T-helper 2 cell treated with Interferon-gamma antibody and Interleukin-4, amounts not matched to agents 5 μg/mL and 100 μg/mL, for 36 hours (primary cell): ENCODE results near the gene HOMEZ.
A peak's percentile ranks its signal among the peaks of the same experiment; 100 is the strongest.
"Not testable (repeated sequence)": the region's sequence is repeated elsewhere in the genome, so short reads cannot be mapped to it uniquely, and the experiment has no call there.

ENCODE experiments used
- DNase-seq: peaks from one replicate; pipeline ENCODE4 v3.0.0; 2021; ENCODE audit warnings: low spot score
- H3K27ac Mint-ChIP-seq: one replicate; pipeline ENCODE4 v1.8.0; 2021; ENCODE audit warnings: mild to moderate bottlenecking, mixed read lengths
- H3K27me3 Mint-ChIP-seq: one replicate; pipeline ENCODE4 v1.8.0; 2021; ENCODE audit warnings: low read depth, mixed read lengths
- H3K36me3 Mint-ChIP-seq: one replicate; pipeline ENCODE4 v1.8.0; 2021; ENCODE audit warnings: low read depth, mixed read lengths
- H3K4me1 Mint-ChIP-seq: one replicate; pipeline ENCODE4 v1.8.0; 2021; ENCODE audit warnings: low read depth, mixed read lengths
- H3K4me3 Mint-ChIP-seq: one replicate; pipeline ENCODE4 v1.8.0; 2022; ENCODE audit warnings: mild to moderate bottlenecking, moderate library complexity, mixed read lengths
- H3K9me3 Mint-ChIP-seq: one replicate; pipeline ENCODE4 v1.8.0; 2021; ENCODE audit warnings: mixed read lengths

Gene HOMEZ

GRCh38 chr14:23240661-23241060 is 45.3 kb downstream of the HOMEZ start:
- Mint-ChIP-seq H3K27me3 (peaks cover 23% of the 10 kb centered on the region), H3K4me3 (no peak overlapping the region), H3K27ac (no peak overlapping the region), H3K4me1 (peaks cover 1% of the 10 kb centered on the region), H3K9me3 (no peaks in the 10 kb centered on the region), H3K36me3 (no peaks in the 10 kb centered on the region)
- DNase-seq, result no peak

GRCh38 chr14:23237772-23238594 is 47.9 kb downstream of the HOMEZ start, which contains the start of gene RNF212B:
Gene RNF212B (plus strand): TSS chr14:23237936. CDS start chr14:23240346, 2,410 bp downstream.
- peaks cover 1% of the 10 kb centered on the region for H3K4me1 Mint-ChIP-seq
- no peak within 1 kb of the TSS for H3K27ac Mint-ChIP-seq
- H3K4me3 Mint-ChIP-seq, result peak within 1 kb of the TSS; percentile 67
- peaks cover 16% of the 10 kb centered on the region for H3K27me3 Mint-ChIP-seq
- no peaks in the 10 kb centered on the region for H3K36me3 Mint-ChIP-seq
- no peaks in the 10 kb centered on the region for H3K9me3 Mint-ChIP-seq
- DNase-seq, result peak; percentile 87

GRCh38 chr14:23232241-23232808 is 53.6 kb downstream of the HOMEZ start:
- not testable (repeated sequence) for H3K27me3 Mint-ChIP-seq, H3K36me3 Mint-ChIP-seq, H3K4me3 Mint-ChIP-seq, H3K4me1 Mint-ChIP-seq, H3K27ac Mint-ChIP-seq, DNase-seq, H3K9me3 Mint-ChIP-seq

- DNase-seq, result no peak
- Mint-ChIP-seq H3K9me3 (no peaks in the 10 kb centered on the region), H3K36me3 (no peaks in the 10 kb centered on the region), H3K27me3 (peaks cover 14% of the 10 kb centered on the region), H3K27ac (no peak overlapping the region), H3K4me1 (peaks cover 1% of the 10 kb centered on the region), H3K4me3 (no peak overlapping the region)
Observed at GRCh38 chr14:23228812-23229211, 57.1 kb downstream of the HOMEZ start.

GRCh38 chr14:23227566-23227965 is 58.4 kb downstream of the HOMEZ start:
- H3K27ac Mint-ChIP-seq, result no peak overlapping the region
- DNase-seq, result no peak
- H3K36me3 Mint-ChIP-seq, result no peaks in the 10 kb centered on the region
- H3K4me1 Mint-ChIP-seq, result peaks cover 1% of the 10 kb centered on the region
- H3K27me3 Mint-ChIP-seq, result peaks cover 14% of the 10 kb centered on the region
- no peak overlapping the region for H3K4me3 Mint-ChIP-seq
- H3K9me3 Mint-ChIP-seq, result no peaks in the 10 kb centered on the region

- H3K27me3 Mint-ChIP-seq, result peaks cover 30% of the 10 kb centered on the region
- H3K36me3 Mint-ChIP-seq, H3K27ac Mint-ChIP-seq, H3K9me3 Mint-ChIP-seq, H3K4me3 Mint-ChIP-seq, H3K4me1 Mint-ChIP-seq, DNase-seq: not testable (repeated sequence)
Observed at GRCh38 chr14:23224958-23225357, 61.0 kb downstream of the HOMEZ start.
